Activated T-cell treated with anti-CD3 and anti-CD28 coated beads, Interleukin-2, amount 50 U/mL, for 24 hours (primary cell): ENCODE results near the gene HEATR1.
"Not testable (repeated sequence)": the region's sequence is repeated elsewhere in the genome, so short reads cannot be mapped to it uniquely, and the experiment has no call there.

Experiments used
- DNase-seq: peaks from one replicate; pipeline ENCODE4 v3.0.0-alpha.2; 2020
- H3K27ac Mint-ChIP-seq: 2 replicates; pipeline ENCODE4 v1.8.0; 2020; ENCODE audit warnings: mild to moderate bottlenecking, mixed read lengths
- H3K27me3 Mint-ChIP-seq: 2 replicates; pipeline ENCODE4 v1.8.0; 2020; ENCODE audit warnings: mixed read lengths
- H3K36me3 Mint-ChIP-seq: 2 replicates; pipeline ENCODE4 v1.8.0; 2020; ENCODE audit warnings: low read depth, mixed read lengths
- H3K4me1 Mint-ChIP-seq: 2 replicates; pipeline ENCODE4 v1.8.0; 2020; ENCODE audit warnings: low read depth, mixed read lengths
- H3K4me3 Mint-ChIP-seq: 2 replicates; pipeline ENCODE4 v1.8.0; 2020; ENCODE audit warnings: mild to moderate bottlenecking, moderate library complexity, mixed read lengths
- H3K9me3 Mint-ChIP-seq: 2 replicates; pipeline ENCODE4 v1.8.0; 2020; ENCODE audit warnings: mixed read lengths

The HEATR1 gene

GRCh38 chr1:236520445-236521005, 83.8 kb downstream of the HEATR1 start:
- Mint-ChIP-seq H3K4me1 (peaks cover 39% of the 10 kb centered on the region), H3K27me3 (no peaks in the 10 kb centered on the region), H3K27ac (no peak overlapping the region), H3K9me3 (no peaks in the 10 kb centered on the region), H3K4me3 (no peak overlapping the region), H3K36me3 (peaks cover 15% of the 10 kb centered on the region)
- no peak for DNase-seq

DNA sequence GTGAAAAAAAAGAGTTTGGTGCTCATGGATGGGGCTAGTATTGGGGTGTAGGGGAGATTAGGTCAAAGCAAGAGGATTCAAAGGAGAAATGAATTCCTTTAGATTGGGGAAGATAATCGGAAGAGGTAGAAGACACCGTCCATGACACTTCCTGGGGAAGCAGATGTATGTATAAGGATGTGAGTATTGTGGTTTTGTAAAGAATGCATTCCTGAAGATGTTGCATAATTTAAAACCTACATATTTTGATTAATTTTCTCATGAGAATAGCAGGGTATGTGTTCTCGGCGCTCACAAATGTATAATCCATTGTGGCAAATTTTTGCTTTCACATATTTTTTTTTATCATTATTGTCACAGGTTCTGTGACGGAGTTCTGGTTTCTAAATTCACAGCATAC, 86.0 kb downstream of the HEATR1 start:
- Mint-ChIP-seq H3K27me3 (no peaks in the 10 kb centered on the region), H3K9me3 (no peaks in the 10 kb centered on the region), H3K36me3 (no peaks in the 10 kb centered on the region), H3K4me1 (peaks cover 28% of the 10 kb centered on the region), H3K4me3 (no peak overlapping the region), H3K27ac (no peak overlapping the region)
- no peak for DNase-seq

DNA sequence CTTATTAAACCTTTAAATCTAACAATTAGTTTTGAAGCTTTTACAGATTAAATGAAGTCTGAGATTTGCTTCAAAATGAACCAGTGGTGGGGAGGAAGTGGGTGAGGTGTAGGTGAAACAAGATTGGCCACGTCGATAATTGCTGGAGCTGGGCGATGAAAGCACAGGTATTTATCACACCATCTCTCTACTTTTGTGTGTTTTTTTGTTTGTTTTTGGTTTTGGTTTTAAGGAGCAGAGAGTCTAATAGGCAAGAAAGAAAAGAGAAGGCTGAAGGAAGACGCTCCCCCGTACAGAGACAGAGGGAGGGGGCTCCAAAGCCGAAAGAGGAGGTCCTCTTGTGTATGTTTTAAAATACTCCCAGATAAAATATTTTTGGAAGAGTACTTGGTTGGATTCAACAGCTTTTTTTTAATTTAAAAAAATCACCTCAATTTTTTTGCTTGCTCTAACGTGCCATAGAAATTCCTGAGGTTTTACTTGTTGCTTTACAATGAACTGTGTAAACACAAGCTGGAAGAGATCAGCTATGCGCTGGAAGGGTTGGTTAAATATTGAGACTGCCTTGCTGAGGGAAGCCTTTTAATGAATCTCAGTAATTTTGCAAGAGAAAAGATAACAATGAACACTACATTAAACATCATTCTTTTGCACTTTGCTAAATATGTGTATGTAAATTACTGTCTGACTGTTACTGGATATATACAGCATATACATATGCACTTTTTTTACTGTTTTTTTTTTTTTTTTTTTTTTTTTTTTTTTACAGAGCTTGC, 87.2 kb downstream of the HEATR1 start:
- H3K4me3 Mint-ChIP-seq = peak overlapping the region; percentile 54
- H3K4me1 Mint-ChIP-seq = peaks cover 21% of the 10 kb centered on the region
- no peaks in the 10 kb centered on the region for H3K27me3 Mint-ChIP-seq
- H3K27ac Mint-ChIP-seq = peak overlapping the region; percentile 69
- no peaks in the 10 kb centered on the region for H3K36me3 Mint-ChIP-seq
- DNase-seq = no peak
- no peaks in the 10 kb centered on the region for H3K9me3 Mint-ChIP-seq

- Mint-ChIP-seq H3K4me3 (no peak overlapping the region), H3K27ac (peak overlapping the region; percentile 49)
These were observed 88.8 kb downstream of the HEATR1 start for GRCh38 chr1:236515443-236515958.

GRCh38 chr1:236514703-236515442, 89.4 kb downstream of the HEATR1 start:
- no peaks in the 10 kb centered on the region for H3K36me3 Mint-ChIP-seq
- DNase-seq = no peak
- H3K27ac Mint-ChIP-seq = no peak overlapping the region
- H3K27me3 Mint-ChIP-seq = no peaks in the 10 kb centered on the region
- peaks cover 26% of the 10 kb centered on the region for H3K4me1 Mint-ChIP-seq
- no peak overlapping the region for H3K4me3 Mint-ChIP-seq
- H3K9me3 Mint-ChIP-seq = no peaks in the 10 kb centered on the region

More at GRCh38 chr1:236515443-236515958, 88.8 kb downstream of the HEATR1 start:
- Mint-ChIP-seq H3K9me3 (no peaks in the 10 kb centered on the region), H3K36me3 (no peaks in the 10 kb centered on the region), H3K4me1 (peaks cover 21% of the 10 kb centered on the region), H3K27me3 (no peaks in the 10 kb centered on the region)
- no peak for DNase-seq

GRCh38 chr1:236511735-236512418, 92.4 kb downstream of the HEATR1 start:
- H3K27me3 Mint-ChIP-seq = no peaks in the 10 kb centered on the region
- no peaks in the 10 kb centered on the region for H3K9me3 Mint-ChIP-seq
- no peaks in the 10 kb centered on the region for H3K36me3 Mint-ChIP-seq
- H3K4me1 Mint-ChIP-seq = peaks cover 41% of the 10 kb centered on the region
- no peak for DNase-seq
- no peak overlapping the region for H3K27ac Mint-ChIP-seq
- H3K4me3 Mint-ChIP-seq = no peak overlapping the region

DNA sequence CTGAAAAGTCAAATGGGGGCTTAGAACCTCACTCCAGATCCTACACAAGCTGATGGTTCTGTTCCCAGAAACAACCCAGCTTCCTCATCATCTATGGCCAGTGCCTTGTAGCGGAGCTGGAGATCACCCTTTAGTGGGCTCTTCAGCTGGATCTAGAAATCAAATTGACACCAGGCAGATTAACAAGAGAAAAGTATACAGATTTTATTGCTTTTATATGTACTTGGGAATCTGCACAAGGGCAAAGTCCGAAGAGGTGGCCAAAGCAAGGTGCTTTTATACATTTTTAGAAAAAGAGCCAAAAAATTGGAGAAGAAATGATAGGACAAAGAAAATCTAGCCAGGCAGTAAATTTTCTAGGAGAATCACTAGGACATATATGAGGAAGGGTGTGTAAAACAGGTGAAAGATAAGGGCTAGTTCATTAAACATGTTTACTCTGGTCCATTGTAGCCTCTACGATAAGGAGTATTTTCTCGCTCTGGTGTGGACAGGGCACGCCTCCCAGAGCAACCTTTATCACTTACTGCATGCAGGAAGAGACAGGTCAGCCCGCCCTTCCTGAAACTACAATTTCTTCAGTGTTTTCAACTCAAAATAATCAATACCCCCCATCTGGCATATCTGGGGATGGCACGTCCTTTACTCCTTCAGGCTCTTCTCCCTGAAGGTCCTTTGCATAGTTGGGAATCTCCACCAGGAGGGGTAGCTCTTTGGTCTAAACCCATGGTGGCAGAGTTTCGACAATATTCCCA, 94.5 kb downstream of the HEATR1 start:
- no peak overlapping the region for H3K4me3 Mint-ChIP-seq
- no peaks in the 10 kb centered on the region for H3K36me3 Mint-ChIP-seq
- H3K4me1 Mint-ChIP-seq = peaks cover 28% of the 10 kb centered on the region
- no peaks in the 10 kb centered on the region for H3K9me3 Mint-ChIP-seq
- H3K27ac Mint-ChIP-seq = no peak overlapping the region
- no peaks in the 10 kb centered on the region for H3K27me3 Mint-ChIP-seq
- no peak for DNase-seq

- no peak overlapping the region for H3K4me3 Mint-ChIP-seq
- no peak overlapping the region for H3K27ac Mint-ChIP-seq
These were observed 95.1 kb downstream of the HEATR1 start for GRCh38 chr1:236509203-236509602.

GRCh38 chr1:236508593-236509027, 95.7 kb downstream of the HEATR1 start:
- H3K27ac Mint-ChIP-seq = peak overlapping the region; percentile 13

More at GRCh38 chr1:236509203-236509602, 95.1 kb downstream of the HEATR1 start:
- no peaks in the 10 kb centered on the region for H3K9me3 Mint-ChIP-seq
- H3K4me1 Mint-ChIP-seq = peaks cover 28% of the 10 kb centered on the region
- no peaks in the 10 kb centered on the region for H3K36me3 Mint-ChIP-seq
- DNase-seq = no peak
- H3K27me3 Mint-ChIP-seq = no peaks in the 10 kb centered on the region

GRCh38 chr1:236507022-236507700, 97.2 kb downstream of the HEATR1 start:
- H3K9me3 Mint-ChIP-seq = no peaks in the 10 kb centered on the region
- no peak for DNase-seq
- H3K27ac Mint-ChIP-seq = peak overlapping the region; percentile 23
- peaks cover 42% of the 10 kb centered on the region for H3K4me1 Mint-ChIP-seq
- no peaks in the 10 kb centered on the region for H3K36me3 Mint-ChIP-seq
- no peaks in the 10 kb centered on the region for H3K27me3 Mint-ChIP-seq
- H3K4me3 Mint-ChIP-seq = no peak overlapping the region

More at GRCh38 chr1:236508593-236509027, 95.7 kb downstream of the HEATR1 start:
- no peak for DNase-seq
- Mint-ChIP-seq H3K4me3 (no peak overlapping the region), H3K4me1 (peaks cover 28% of the 10 kb centered on the region), H3K36me3 (no peaks in the 10 kb centered on the region), H3K27me3 (no peaks in the 10 kb centered on the region), H3K9me3 (no peaks in the 10 kb centered on the region)

- H3K4me1 Mint-ChIP-seq = peaks cover 32% of the 10 kb centered on the region
- not testable (repeated sequence) for H3K27ac Mint-ChIP-seq, H3K27me3 Mint-ChIP-seq, DNase-seq, H3K36me3 Mint-ChIP-seq, H3K4me3 Mint-ChIP-seq, H3K9me3 Mint-ChIP-seq
These were observed 100.0 kb downstream of the HEATR1 start for GRCh38 chr1:236504338-236504737.

GRCh38 chr1:236502972-236503639, 101.2 kb downstream of the HEATR1 start:
- Mint-ChIP-seq H3K4me1 (peaks cover 21% of the 10 kb centered on the region), H3K27ac (peak overlapping the region; percentile 57), H3K27me3 (no peaks in the 10 kb centered on the region), H3K36me3 (no peaks in the 10 kb centered on the region), H3K9me3 (no peaks in the 10 kb centered on the region), H3K4me3 (peak overlapping the region; percentile 49)
- DNase-seq = no peak

- DNase-seq = no peak
- Mint-ChIP-seq H3K4me3 (no peak overlapping the region), H3K36me3 (no peaks in the 10 kb centered on the region), H3K27ac (peak overlapping the region; percentile 57), H3K9me3 (no peaks in the 10 kb centered on the region), H3K27me3 (no peaks in the 10 kb centered on the region), H3K4me1 (peaks cover 18% of the 10 kb centered on the region)
These were observed 101.7 kb downstream of the HEATR1 start for GRCh38 chr1:236502579-236502971.
